Peyer's patch (tissue), 4 donors: ENCODE data around the gene PLIN1. TPM values are rescaled to one million over a fixed set of nuclear protein-coding genes. Genes with fewer than 3 reads are reported as not detected.

Source experiments
- DNase-seq, 3 donors: peaks; one replicate each; pipeline ENCODE4 v3.0.0-alpha.2; 2017 to 2019
- H3K27ac ChIP-seq, 4 donors: fragments of 200-600 bp; sonication (generic); one replicate each; pipeline ENCODE4 v1.5.1; 2016 to 2019
- H3K27me3 ChIP-seq, 2 donors: fragments of 200-600 bp; sonication (generic); one replicate each; pipeline ENCODE4 v1.5.1; 2019
- H3K36me3 ChIP-seq, 3 donors: fragments of 200-600 bp; sonication (generic); one replicate each; pipeline ENCODE4 v1.5.1; 2016 to 2019
- H3K4me1 ChIP-seq, 4 donors: fragments of 200-600 bp; sonication (generic); one replicate each; pipeline ENCODE4 v1.5.1; 2016 to 2019
- H3K4me3 ChIP-seq, 4 donors: fragments of 200-600 bp; sonication (generic); 1 replicate in 3 of 4; 2 replicates in 1 of 4; pipeline ENCODE4 v1.5.1; 2016 to 2019; ENCODE audit warnings: mild to moderate bottlenecking in 1 of 4
- H3K9me3 ChIP-seq, 4 donors: fragments of 200-600 bp; sonication (generic); one replicate each; pipeline ENCODE4 v1.5.1; 2016 to 2019; ENCODE audit warnings: mild to moderate bottlenecking in 1 of 4
- CTCF ChIP-seq, 6 experiments: fragments of 450-650 bp in 4 of 6; fragments of 200-600 bp in 2 of 6; sonication (generic) in 1 of 6; IDR thresholded peaks; one replicate each; pipeline ENCODE4 v1.5.1; 2017 to 2019; ENCODE audit warnings: antibody characterized with exemption in 6 of 6, mild to moderate bottlenecking in 3 of 6, moderate library complexity in 1 of 6
- POLR2A ChIP-seq, 2 donors: fragments of 450-650 bp; IDR thresholded peaks; one replicate each; pipeline ENCODE4 v1.5.1; 2017; ENCODE audit warnings: antibody characterized with exemption in 2 of 2, mild to moderate bottlenecking in 2 of 2, moderate library complexity in 2 of 2
- total RNA-seq, 4 donors: library from RNA; depleted of rRNA; stranded (reverse); fragments of >200 nt; gene quantifications; one replicate each; pipeline ENCODE4 v1.1.0, GENCODE V29; 2016

The PLIN1 gene
- total RNA-seq, 4 donors from 2014 or later = 7.5 to 10.1 (median 8.9) TPM; not detected in 1

GRCh38 chr15:89714775-89715174, 35.6 kb upstream of the PLIN1 start:
- TF ChIP-seq POLR2A (IDR thresholded peaks at IDR 0.05) = no peak
- no peak for TF ChIP-seq CTCF (IDR thresholded peaks at IDR 0.05)
- no peaks in the 10 kb centered on the region for H3K36me3 ChIP-seq
- no peak for DNase-seq
- no peaks in the 10 kb centered on the region for H3K9me3 ChIP-seq
- H3K27ac ChIP-seq = no peak overlapping the region
- no peaks in the 10 kb centered on the region for H3K4me1 ChIP-seq
- no peaks in the 10 kb centered on the region for H3K27me3 ChIP-seq
- H3K4me3 ChIP-seq = no peak overlapping the region

GRCh38 chr15:89707577-89707976, 28.4 kb upstream of the PLIN1 start:
- Histone ChIP-seq H3K27me3 (no peaks in the 10 kb centered on the region), H3K36me3 (no peaks in the 10 kb centered on the region), H3K4me1 (no peaks in the 10 kb centered on the region), H3K4me3 (no peak overlapping the region), H3K27ac (no peak overlapping the region), H3K9me3 (no peaks in the 10 kb centered on the region)
- no peak for DNase-seq
- TF ChIP-seq POLR2A (IDR thresholded peaks at IDR 0.05) (no peak), CTCF (IDR thresholded peaks at IDR 0.05) (no peak)

GRCh38 chr15:89704411-89704810, 25.2 kb upstream of the PLIN1 start:
- H3K4me3 ChIP-seq = no peak overlapping the region
- no peaks in the 10 kb centered on the region for H3K36me3 ChIP-seq
- no peak for DNase-seq
- H3K4me1 ChIP-seq = no peaks in the 10 kb centered on the region
- H3K9me3 ChIP-seq = no peaks in the 10 kb centered on the region
- H3K27ac ChIP-seq = no peak overlapping the region
- H3K27me3 ChIP-seq = no peaks in the 10 kb centered on the region
- TF ChIP-seq CTCF (IDR thresholded peaks at IDR 0.05) (no peak), POLR2A (IDR thresholded peaks at IDR 0.05) (no peak)

GRCh38 chr15:89695198-89695597, 16.0 kb upstream of the PLIN1 start:
- Histone ChIP-seq H3K36me3 (no peaks in the 10 kb centered on the region), H3K4me1 (peaks cover 0 to 4% (median 1%) of the 10 kb centered on the region in 4 donors), H3K9me3 (no peaks in the 10 kb centered on the region), H3K27ac (no peak overlapping the region), H3K27me3 (no peaks in the 10 kb centered on the region), H3K4me3 (no peak overlapping the region)
- no peak for DNase-seq
- no peak for TF ChIP-seq CTCF (IDR thresholded peaks at IDR 0.05)
- no peak for TF ChIP-seq POLR2A (IDR thresholded peaks at IDR 0.05)

- H3K27ac ChIP-seq = no peak overlapping the region
- peaks cover 0 to 18% (median 1%) of the 10 kb centered on the region in 4 donors for H3K4me1 ChIP-seq
- no peak for DNase-seq
- no peaks in the 10 kb centered on the region for H3K27me3 ChIP-seq
- H3K4me3 ChIP-seq = no peak overlapping the region
- H3K9me3 ChIP-seq = no peaks in the 10 kb centered on the region
- H3K36me3 ChIP-seq = no peaks in the 10 kb centered on the region
- no peak for TF ChIP-seq CTCF (IDR thresholded peaks at IDR 0.05)
- no peak for TF ChIP-seq POLR2A (IDR thresholded peaks at IDR 0.05)
Measured at GRCh38 chr15:89693696-89694095, 14.5 kb upstream of the PLIN1 start.

GRCh38 chr15:89693091-89693490, 13.9 kb upstream of the PLIN1 start:
- no peak for DNase-seq
- H3K27ac ChIP-seq = no peak overlapping the region
- no peaks in the 10 kb centered on the region for H3K27me3 ChIP-seq
- H3K4me3 ChIP-seq = no peak overlapping the region
- H3K9me3 ChIP-seq = no peaks in the 10 kb centered on the region
- no peaks in the 10 kb centered on the region for H3K36me3 ChIP-seq
- H3K4me1 ChIP-seq = peaks cover 0 to 21% (median 1%) of the 10 kb centered on the region in 4 donors
- TF ChIP-seq CTCF (IDR thresholded peaks at IDR 0.05) (no peak), POLR2A (IDR thresholded peaks at IDR 0.05) (no peak)
